GM18519 (cell line): ENCODE data around the gene EGFL8.
A peak's percentile ranks its signal among the peaks of the same experiment; 100 is the strongest.
"Not testable (repeated sequence)": the region's sequence is repeated elsewhere in the genome, so short reads cannot be mapped to it uniquely, and the experiment has no call there.

ENCODE experiments used
- ATAC-seq: cut with Tn5 transposase; IDR thresholded peaks from one replicate; pipeline ENCODE4 v1.9.1; 2021; ENCODE audit warnings: mild to moderate bottlenecking, moderate library complexity; ENCODE audit not compliant: unreplicated experiment, low FRiP score

Gene EGFL8

DNA sequence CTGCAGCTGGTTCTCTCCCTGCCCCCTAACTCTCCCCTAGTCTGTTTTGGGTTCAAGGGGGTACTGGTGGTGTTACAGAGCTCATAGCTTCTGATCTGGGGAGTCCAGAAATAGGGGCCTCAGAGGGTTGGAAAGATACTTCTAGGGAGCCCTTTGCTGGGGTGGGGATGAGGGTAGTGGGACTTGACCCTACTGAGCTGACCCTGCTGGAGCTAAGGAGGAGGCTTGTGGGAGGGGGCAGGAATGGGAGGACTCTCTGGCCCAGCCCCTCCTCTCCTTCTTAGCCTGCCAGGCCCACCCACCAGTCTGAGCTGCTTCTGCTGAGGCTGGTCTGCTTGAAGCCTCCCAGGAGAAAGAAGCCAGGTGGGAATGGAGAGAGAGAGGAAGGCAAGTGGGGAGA lies at the start of gene EGFL8:
Gene EGFL8, plus strand, starts transcription at position 301 of the 400 bp plus-strand sequence. CDS start 1,571 bp downstream, outside the sequence.
- no peak for ATAC-seq

- ATAC-seq: no peak
Measured at GRCh38 chr6:32114796-32115195, 49.6 kb upstream of the EGFL8 start.

DNA sequence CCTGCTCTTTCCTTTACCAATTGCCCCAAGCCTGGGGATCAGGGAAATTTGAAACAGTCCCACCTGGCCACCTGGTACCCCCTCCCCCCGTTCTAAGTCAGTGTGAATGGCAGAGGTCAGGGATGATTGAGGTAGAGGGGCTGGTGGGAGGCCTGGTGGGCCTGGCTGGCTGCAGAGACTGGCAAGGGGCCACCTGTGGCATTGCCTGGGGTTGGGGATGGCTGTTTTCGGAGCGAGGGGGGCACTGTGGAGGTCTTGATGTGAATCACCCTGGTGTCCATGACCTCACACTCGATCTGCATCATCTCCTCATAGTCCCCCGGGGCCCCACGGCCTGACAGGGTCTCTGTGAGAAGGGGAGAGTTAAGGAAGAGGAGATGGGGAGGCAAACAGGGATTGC lies 48.8 kb upstream of the EGFL8 start:
- ATAC-seq: no peak

DNA sequence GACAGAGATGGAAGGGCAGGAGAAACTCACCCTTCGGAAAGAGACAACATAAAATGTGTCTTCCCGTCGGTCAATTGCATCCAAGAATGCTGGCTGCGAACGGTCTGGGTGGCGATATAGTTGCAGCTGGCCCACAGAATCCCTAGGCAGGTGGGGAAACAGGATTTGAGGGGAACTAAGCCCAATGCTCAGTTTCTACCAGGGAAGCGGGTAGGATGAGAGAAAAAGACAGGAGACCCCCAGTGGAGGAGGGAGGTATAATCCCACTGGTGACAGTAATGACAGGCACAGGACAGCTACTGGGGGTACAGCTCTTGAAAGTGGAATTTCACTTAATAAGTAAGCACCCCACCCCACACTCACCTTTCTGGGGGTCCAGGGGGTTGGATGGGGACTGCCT lies 47.7 kb upstream of the EGFL8 start:
- no peak for ATAC-seq

DNA sequence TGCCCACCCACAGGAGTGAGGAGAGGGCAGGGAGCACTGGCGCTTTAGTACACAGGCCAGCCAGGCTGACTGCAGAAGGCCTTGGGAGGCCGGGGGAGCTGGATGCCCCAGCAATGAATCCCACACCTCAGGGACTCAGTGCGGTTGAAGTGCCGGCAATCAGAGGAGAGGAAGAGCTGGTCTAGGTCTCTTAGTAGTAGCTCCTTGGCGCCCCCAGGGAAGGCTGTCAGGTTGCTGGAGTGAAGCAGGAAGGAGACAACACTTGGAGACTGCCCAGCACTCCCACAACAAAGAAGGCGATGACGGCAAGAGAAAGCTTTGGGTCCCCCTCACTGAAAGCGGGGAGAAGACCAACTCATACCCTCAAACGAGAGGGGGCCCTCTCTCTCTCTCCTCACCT lies 46.9 kb upstream of the EGFL8 start:
- no peak for ATAC-seq

GRCh38 chr6:32118782-32119628 lies 45.4 kb upstream of the EGFL8 start:
- no peak for ATAC-seq

GRCh38 chr6:32120573-32121059 lies 43.8 kb upstream of the EGFL8 start:
- ATAC-seq: no peak

- ATAC-seq: no peak
Measured at GRCh38 chr6:32123681-32124080, 40.7 kb upstream of the EGFL8 start.

GRCh38 chr6:32126880-32127279 lies 37.5 kb upstream of the EGFL8 start:
- ATAC-seq: no peak

DNA sequence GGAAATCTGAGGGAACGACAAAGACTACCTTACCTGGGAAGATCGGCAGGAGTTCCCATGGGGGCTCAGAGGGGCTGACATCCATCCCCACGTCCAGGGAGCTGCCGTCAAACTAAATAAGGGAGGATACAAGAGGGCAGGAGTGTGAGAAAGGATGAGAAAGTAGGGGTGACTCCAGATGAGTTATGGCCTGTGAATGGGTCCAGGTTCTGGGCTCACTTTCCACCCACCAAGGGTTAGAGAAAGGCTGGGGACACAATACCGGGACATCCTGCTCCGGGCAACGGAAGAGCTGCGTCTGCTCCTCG lies 37.0 kb upstream of the EGFL8 start:
- no peak for ATAC-seq

GRCh38 chr6:32127717-32128592 lies 36.4 kb upstream of the EGFL8 start, which contains the start of gene ATF6B:
Gene ATF6B (minus strand): TSS chr6:32128246. CDS start chr6:32128207, 39 bp downstream.
- ATAC-seq: peak; percentile 77

DNA sequence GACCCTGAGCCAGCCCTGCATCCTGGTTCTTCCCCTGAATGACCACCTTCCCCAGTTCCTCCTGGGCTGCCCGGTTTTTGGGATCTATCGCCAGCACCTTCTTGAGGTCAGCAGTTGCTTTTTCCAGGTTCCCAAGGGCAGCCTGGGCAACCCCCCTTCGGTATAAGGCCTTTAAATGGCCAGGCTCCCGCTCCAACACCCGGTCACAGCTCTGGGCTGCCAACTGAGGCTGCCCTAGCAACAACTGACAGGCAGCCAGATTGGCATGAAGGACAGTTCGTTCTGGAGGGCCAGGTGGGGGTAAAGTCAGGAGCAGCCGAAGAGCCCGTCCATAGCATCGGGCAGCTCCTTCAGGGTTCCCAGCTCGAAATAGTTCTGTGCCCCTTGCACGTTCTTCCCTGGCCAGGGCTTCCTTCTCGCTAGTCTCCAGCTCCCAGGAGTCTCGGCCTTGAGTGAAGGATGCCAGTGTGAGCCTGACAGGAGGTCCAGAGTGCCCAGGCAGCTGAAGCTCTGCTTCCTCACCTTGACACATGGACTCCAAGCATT lies 35.6 kb upstream of the EGFL8 start:
- ATAC-seq: no peak

GRCh38 chr6:32129297-32130088 lies 34.9 kb upstream of the EGFL8 start:
- no peak for ATAC-seq

DNA sequence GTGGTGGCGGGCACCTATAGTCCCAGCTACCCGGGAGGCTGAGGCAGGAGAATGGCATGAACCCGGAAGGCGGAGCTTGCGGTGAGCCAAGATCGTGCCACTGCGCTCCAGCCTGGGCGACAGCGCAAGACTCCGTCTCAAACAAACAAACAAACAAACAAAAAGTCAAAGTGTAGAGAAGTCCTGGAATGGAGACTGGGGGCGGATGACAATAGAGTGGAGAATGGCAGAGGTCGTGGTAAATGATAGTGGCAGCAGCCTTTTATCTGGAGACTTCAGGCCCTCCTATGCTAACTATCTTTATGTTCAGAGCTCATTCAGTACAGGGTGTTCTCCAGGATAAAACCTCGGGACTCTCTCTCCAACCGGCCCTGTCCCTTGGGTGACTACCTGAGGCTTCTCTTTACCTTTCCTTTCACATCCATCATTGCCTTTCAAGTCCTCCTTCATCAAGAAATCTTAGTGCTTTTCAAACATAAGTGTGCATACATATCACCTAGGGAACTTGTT lies 32.9 kb upstream of the EGFL8 start:
- no peak for ATAC-seq

DNA sequence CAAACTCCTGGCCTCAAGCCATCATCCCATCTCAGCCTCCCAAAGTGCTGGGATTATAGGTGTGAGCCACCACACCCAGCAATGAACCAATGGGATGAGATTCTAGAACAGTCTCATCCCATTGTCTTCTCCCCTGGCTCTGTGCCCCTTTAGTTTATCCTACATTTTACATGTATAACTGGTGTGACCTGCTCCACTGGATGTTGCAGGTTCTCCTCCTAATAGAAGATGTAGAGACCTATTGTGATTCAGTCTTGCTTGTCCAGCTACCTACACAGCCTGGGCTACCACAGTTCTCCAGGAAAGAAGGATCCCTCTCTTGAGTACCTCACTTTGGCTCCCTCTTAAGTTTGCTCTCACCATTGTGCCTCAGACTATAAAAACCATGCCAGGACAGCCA lies 32.3 kb upstream of the EGFL8 start:
- ATAC-seq: no peak

- ATAC-seq: no peak
Measured at GRCh38 chr6:32133786-32134185, 30.6 kb upstream of the EGFL8 start.

- no peak for ATAC-seq
Measured at GRCh38 chr6:32137454-32137853, 26.9 kb upstream of the EGFL8 start.

GRCh38 chr6:32139590-32139989 lies 24.8 kb upstream of the EGFL8 start:
- no peak for ATAC-seq

DNA sequence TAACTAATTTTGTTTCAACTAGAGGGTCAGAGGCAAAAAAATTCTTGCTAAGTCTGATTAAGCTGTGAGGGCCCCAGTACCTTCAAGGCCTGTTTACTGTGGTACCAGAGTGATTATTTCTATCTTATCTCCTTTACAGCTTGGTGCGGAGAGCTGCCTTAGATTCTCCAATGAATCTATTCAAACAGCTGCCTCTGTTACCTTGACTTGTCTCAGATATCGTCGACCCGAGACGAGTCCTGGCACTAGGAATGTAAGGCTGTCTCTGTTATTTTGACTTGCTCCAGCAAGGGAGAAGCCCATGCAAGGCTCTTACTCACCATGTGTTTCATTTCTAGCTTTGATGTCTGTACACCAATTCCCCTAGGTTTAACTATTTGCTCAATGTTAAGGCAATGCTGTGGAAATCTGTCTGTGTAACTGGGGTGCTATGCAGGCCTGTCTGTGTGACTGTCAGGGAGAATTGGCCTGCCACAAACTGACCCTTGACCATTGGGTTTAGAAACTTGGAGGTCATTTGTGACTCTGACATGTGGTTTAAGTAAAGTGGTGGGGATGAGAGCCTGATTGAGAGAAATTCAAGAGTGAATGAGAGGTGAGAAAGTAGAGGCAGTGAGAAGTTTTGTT lies 23.9 kb upstream of the EGFL8 start:
- ATAC-seq: no peak

GRCh38 chr6:32144238-32144637 lies 20.2 kb upstream of the EGFL8 start:
- not testable (repeated sequence) for ATAC-seq
